HG03097 (cell line): Measurements from ENCODE around the gene ERMAP.

ENCODE experiments used
- ATAC-seq: cut with Tn5 transposase; IDR thresholded peaks from one replicate; pipeline ENCODE4 v1.9.1; 2021; ENCODE audit not compliant: unreplicated experiment, low FRiP score

Gene ERMAP

GRCh38 chr1:42816585-42817439 is at the start of gene ERMAP, which contains the start of gene SVBP:
Gene ERMAP, plus strand, starts transcription at chr1:42817122. Its CDS starts 13,327 bp downstream, at chr1:42830449.
Gene SVBP, minus strand, starts transcription at chr1:42817397. Its CDS starts 853 bp downstream, at chr1:42816544.
- ATAC-seq, result peak; percentile 77

- peak; percentile 14 for ATAC-seq
Observed at GRCh38 chr1:42767510-42768000, 49.4 kb upstream of the ERMAP start.

GRCh38 chr1:42768172-42768571 is 48.8 kb upstream of the ERMAP start:
- no peak for ATAC-seq

DNA sequence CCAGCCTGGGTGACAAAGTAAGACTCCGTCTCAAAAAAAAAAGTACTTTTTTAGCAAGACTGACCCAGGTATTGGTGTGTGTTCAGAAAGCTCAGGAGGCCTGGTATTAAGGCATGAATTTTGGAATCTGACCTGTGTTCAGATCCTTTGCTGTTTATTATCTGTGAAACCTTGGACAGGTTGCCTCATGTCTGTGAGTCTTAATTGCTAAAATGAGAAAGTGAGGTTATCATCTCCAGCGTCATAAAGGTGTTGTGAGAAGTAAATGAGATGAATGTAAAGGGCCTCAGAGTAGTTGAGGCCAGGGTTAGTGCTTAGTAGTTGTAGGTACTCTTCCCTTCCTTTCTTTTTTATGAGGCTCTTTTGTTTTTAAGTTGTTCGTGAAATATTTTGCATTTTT is 47.1 kb upstream of the ERMAP start:
- no peak for ATAC-seq

DNA sequence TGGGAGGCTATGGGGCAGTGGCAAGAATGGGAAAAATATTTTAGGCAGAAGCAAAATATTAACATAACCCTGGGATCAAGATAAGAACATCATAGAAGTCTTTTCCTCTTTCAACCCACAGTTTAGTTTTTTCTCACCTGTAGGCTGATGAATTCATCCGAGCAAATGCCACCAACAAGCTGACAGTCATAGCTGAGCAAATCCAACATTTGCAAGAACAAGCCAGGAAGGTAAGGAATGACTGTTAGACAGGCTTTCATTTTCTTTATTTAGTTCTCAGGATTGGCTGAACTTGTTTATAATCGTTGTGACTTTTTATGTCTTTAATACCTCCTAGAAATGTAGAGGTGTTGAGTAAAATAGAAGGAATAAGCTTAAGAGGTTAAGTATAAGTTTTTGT is 43.5 kb upstream of the ERMAP start:
- no peak for ATAC-seq

DNA sequence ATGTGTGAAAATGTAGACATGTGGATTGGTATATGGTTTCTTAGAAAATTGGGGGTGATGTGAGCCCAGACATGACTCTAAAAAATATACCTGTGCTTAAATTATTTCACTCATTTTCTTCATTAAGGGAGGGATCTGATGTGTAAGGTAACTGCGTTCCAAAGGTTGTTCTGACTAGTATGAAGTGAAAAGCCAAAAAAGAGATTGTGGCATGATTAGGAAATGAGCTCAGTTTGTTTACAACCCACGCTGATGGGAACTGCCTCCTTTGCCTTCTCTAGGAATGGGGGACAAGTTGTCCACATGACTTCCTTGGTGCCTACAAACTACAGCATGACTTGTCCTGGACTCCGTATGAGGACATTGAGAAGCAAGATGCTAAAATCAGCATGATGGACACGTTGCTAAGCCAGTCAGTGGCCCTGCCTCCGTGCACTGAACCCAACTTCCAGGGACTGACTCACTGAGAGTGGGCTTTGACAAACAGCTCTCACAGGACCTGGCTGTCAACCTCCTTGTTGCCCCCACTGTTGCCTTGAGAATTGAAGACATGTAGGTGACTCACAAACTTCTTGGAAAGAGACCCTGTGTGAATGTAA is 41.9 kb upstream of the ERMAP start:
- ATAC-seq, result no peak

- no peak for ATAC-seq
Observed at GRCh38 chr1:42776502-42776901, 40.4 kb upstream of the ERMAP start.

DNA sequence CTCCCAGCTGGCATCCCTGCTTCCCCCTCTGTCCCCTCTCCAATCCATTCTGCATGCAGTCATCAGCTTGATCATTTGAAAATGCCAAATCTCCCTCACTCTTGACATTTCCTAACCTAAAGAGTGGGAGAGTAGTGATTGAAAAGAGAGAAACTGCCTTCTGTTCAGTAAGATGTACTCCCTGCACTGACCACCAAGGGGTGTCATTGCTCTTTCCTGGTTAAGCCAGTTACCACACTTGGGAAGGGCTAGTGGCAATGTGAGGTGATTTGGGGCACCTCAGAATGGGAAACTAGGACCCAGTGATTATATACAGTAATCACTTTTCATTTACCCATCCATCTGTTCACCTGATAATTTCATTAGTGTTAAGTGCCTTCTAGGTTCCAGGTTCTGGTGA is 39.1 kb upstream of the ERMAP start:
- no peak for ATAC-seq

DNA sequence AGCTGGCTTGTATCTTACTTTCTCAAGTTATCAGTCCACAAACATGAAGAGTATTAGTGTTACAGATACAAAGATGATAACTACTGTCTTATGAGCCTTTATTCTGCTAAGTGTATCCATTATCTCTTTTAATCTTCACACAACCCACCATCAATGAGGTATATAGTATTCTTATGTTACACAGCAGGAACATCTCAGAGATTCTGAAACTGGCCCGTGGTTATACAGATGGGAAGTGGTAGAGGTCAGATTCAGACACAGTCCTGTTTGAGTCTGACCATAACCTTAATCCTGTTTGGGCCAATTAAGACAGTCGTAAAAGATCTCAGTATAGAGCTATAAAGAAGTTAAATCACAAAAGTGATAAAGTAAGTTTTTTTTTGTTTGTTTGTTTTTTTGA is 37.2 kb upstream of the ERMAP start:
- ATAC-seq, result no peak

- no peak for ATAC-seq
Observed at GRCh38 chr1:42780176-42780575, 36.7 kb upstream of the ERMAP start.

- ATAC-seq, result no peak
Observed at GRCh38 chr1:42783092-42783491, 33.8 kb upstream of the ERMAP start.

- ATAC-seq, result no peak
Observed at GRCh38 chr1:42784547-42784945, 32.4 kb upstream of the ERMAP start.

GRCh38 chr1:42784946-42785693 is 31.8 kb upstream of the ERMAP start, which contains the start of gene TMEM269:
Gene TMEM269, plus strand, starts transcription at chr1:42784991. Its CDS starts 4,903 bp downstream, at chr1:42789894.
- no peak for ATAC-seq

- ATAC-seq, result no peak
Observed at GRCh38 chr1:42786097-42786496, 30.8 kb upstream of the ERMAP start.

DNA sequence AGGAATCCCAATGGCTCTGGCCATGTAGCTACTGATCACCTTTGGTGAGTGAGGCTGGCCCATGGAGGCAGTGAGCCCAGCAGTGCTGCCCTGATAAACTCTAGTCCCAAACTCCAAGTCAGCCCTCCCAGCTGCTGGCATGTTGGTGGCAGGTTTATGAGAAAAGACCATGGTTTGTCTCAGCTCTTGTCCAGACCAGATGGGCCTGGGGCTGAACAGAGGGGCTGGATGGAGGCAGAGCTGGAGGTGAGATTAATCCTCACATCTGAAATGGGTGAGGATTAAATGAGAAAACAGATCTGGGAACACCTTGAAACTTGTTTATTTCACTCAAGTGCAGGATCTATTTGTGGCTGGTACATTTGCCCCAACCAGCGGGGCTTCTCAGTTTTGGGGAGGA is 28.9 kb upstream of the ERMAP start:
- ATAC-seq, result no peak

GRCh38 chr1:42793824-42794223 is 23.1 kb upstream of the ERMAP start:
- no peak for ATAC-seq

DNA sequence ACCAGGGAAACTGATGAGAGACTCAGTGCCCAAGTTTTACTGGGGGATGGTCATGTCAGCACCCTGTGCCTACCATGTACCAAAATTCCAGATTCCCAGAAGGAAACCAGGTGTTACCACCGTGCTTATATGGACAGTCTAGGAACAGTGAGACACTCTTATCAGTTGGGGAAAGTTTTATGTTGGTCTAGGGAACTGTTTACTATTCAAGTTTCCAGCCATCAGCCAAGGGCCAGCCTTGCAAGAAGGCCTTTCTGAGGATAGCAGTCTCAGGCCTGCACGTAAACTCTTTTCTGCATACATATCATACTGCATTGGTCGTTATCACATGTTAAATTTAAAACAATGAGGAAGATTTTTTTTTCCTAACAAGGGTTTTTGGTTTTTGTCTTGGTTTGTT is 19.5 kb upstream of the ERMAP start:
- no peak for ATAC-seq

DNA sequence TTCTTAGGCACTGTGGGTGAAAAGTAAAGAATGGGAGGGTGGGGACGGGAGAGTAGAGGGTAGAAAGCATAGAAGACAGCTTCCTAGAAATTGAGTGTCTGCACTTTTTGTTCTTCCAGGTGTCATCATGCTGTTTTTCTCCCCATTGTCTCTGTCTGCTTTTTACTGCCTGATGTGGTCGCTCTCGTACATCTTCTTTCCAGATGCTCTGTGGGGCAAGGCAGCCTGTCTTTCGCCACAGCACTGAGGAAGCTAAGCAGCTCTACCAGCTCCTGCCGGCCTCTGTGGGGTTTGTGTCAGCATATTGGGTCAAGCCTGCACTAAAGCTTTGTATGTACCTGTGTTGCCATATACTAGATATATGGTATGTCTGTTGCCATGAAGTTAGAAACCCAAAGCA is 18.9 kb upstream of the ERMAP start:
- no peak for ATAC-seq

- ATAC-seq, result no peak
Observed at GRCh38 chr1:42801832-42802473, 15.0 kb upstream of the ERMAP start.

DNA sequence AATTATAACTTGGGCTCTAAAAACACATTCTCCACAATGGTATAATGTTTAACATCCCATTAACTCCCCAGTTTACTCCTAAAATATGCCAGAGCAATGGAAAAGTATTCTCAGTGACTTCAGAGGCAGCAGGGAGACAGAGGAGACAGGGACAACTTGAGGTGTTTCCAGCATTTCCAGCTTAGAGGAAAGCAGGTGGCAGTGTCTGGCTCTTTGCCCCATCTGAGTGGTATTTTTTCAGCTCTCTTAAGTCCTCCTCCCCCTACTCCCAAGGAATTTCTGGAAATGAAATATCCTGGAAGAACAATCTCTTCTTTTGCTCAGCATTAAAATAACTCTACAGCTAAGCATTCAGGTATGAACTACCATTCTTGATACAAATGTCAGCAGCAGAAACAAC is 10.8 kb upstream of the ERMAP start:
- no peak for ATAC-seq

- no peak for ATAC-seq
Observed at GRCh38 chr1:42806593-42806992, 10.3 kb upstream of the ERMAP start.
